B cell (primary cell): Measurements from ENCODE around the gene TBX10. TPM values are rescaled to one million over a fixed set of nuclear protein-coding genes. Genes with fewer than 3 reads are reported as not detected.
A peak's percentile ranks its signal among the peaks of the same experiment; 100 is the strongest.

Experiments
- ATAC-seq: fragments of 200-7000 bp; cut with Tn5 transposase; one replicate; pipeline ENCODE4 v1.10.0; 2021; ENCODE audit warnings: low read depth, mild to moderate bottlenecking, moderate number of reproducible peaks, moderate library complexity
- CTCF ChIA-PET: fragments of 350-600 bp; sonication (Branson Sonifier 250); formaldehyde crosslinking; loops from one replicate; lab custom pipeline; 2021; ENCODE audit warnings: antibody characterized with exemption, inconsistent platforms; lab: Charles Lee
- POLR2A ChIA-PET: fragments of 350-600 bp; sonication (Branson Sonifier 250); formaldehyde crosslinking; loops from one replicate; lab custom pipeline; 2021; ENCODE audit warnings: antibody characterized with exemption; lab: Charles Lee
- DNase-seq: peaks from one replicate; pipeline ENCODE4 v3.0.0; 2013
- H2AFZ ChIP-seq: 2 replicates; pipeline ENCODE4 v1.6.1; 2012; ENCODE audit warnings: mild to moderate bottlenecking, low read depth, low read length; ENCODE audit not compliant: insufficient read depth, poor library complexity, severe bottlenecking
- H3K27ac ChIP-seq, 2 donors: 1 replicate in 1 of 2; 2 replicates in 1 of 2; pipeline ENCODE4 v1.5.1; 2012 to 2013; ENCODE audit warnings: low read length in 2 of 2, mild to moderate bottlenecking in 2 of 2, moderate library complexity in 1 of 2
- H3K27me3 ChIP-seq, 4 experiments: fragments of 200-600 bp in 1 of 4; sonication (generic) in 1 of 4; replicated peaks in 1 of 4; 1 replicate in 2 of 4; 2 replicates in 2 of 4; pipeline versions ENCODE4 v1.6.1 to v1.7.0; 2013 to 2016; ENCODE audit warnings: low read length in 3 of 4, mild to moderate bottlenecking in 2 of 4, mixed read lengths in 1 of 4, moderate library complexity in 1 of 4; ENCODE audit not compliant: insufficient read depth in 4 of 4, control insufficient read depth in 3 of 4; ENCODE audit errors: control extremely low read depth in 1 of 4
- H3K36me3 ChIP-seq, 2 experiments: replicated peaks in 1 of 2; 1 replicate in 1 of 2; 2 replicates in 1 of 2; pipeline versions ENCODE4 v1.6.1 to v1.7.1; 2013; ENCODE audit warnings: low read length in 1 of 2; ENCODE audit not compliant: insufficient read depth in 2 of 2, control insufficient read depth in 1 of 2; ENCODE audit errors: control extremely low read depth in 1 of 2, extremely low read depth in 1 of 2
- H3K4me1 ChIP-seq, 2 donors: fragments of 200-600 bp in 1 of 2; sonication (generic) in 1 of 2; 1 replicate in 1 of 2; 2 replicates in 1 of 2; pipeline versions ENCODE4 v1.5.1 to v1.6.1; 2013 to 2017; ENCODE audit warnings: low read length in 2 of 2; ENCODE audit not compliant: control insufficient read depth in 2 of 2, insufficient read depth in 2 of 2
- H3K4me2 ChIP-seq: replicated peaks from 2 replicates; pipeline ENCODE3; 2012; ENCODE audit warnings: mild to moderate bottlenecking, low read depth, low read length; ENCODE audit not compliant: poor library complexity, severe bottlenecking
- H3K4me3 ChIP-seq, 5 experiments: fragments of 200-600 bp in 1 of 5; sonication (generic) in 1 of 5; 1 replicate in 3 of 5; 2 replicates in 2 of 5; pipeline versions ENCODE4 v1.5.1 to v1.7.0; 2011 to 2016; ENCODE audit warnings: low read length in 4 of 5, mild to moderate bottlenecking in 4 of 5, low read depth in 2 of 5, control low read depth in 1 of 5, moderate library complexity in 1 of 5; ENCODE audit not compliant: insufficient read depth in 1 of 5; ENCODE audit errors: control extremely low read depth in 1 of 5, extremely low read depth in 1 of 5
- H3K79me2 ChIP-seq: fragments of 200-600 bp; sonication (generic); one replicate; pipeline ENCODE4 v1.6.0; 2016; ENCODE audit warnings: low read length; ENCODE audit not compliant: control insufficient read depth, insufficient read depth
- H3K9ac ChIP-seq: fragments of 200-600 bp; sonication (generic); 2 replicates; pipeline ENCODE4 v1.6.1; 2017; ENCODE audit warnings: mild to moderate bottlenecking, low read length, moderate library complexity
- H3K9me3 ChIP-seq, 3 donors: one replicate each; pipeline versions ENCODE4 v1.6.1 to v1.7.1; 2013; ENCODE audit warnings: low read length in 2 of 3; ENCODE audit not compliant: control insufficient read depth in 2 of 3, insufficient read depth in 1 of 3; ENCODE audit errors: control extremely low read depth in 1 of 3
- H4K20me1 ChIP-seq: 2 replicates; pipeline ENCODE4 v1.6.0; 2012; ENCODE audit warnings: mild to moderate bottlenecking, low read length; ENCODE audit not compliant: insufficient read depth, control insufficient read depth, poor library complexity, severe bottlenecking
- H3K27ac Mint-ChIP-seq: one replicate; pipeline ENCODE4 v1.8.0; 2021; ENCODE audit warnings: mixed read lengths
- H3K27me3 Mint-ChIP-seq: one replicate; pipeline ENCODE4 v1.8.0; 2021; ENCODE audit warnings: mixed read lengths
- H3K4me1 Mint-ChIP-seq: one replicate; pipeline ENCODE4 v1.8.0; 2021; ENCODE audit warnings: mixed read lengths
- H3K4me3 Mint-ChIP-seq: one replicate; pipeline ENCODE4 v1.8.0; 2021; ENCODE audit warnings: mixed read lengths
- H3K9me3 Mint-ChIP-seq: one replicate; pipeline ENCODE4 v1.8.0; 2022; ENCODE audit warnings: mixed read lengths; ENCODE audit not compliant: insufficient read depth
- EZH2 ChIP-seq: IDR thresholded peaks from 2 replicates; pipeline ENCODE4 v1.6.1; 2012; ENCODE audit warnings: borderline replicate concordance, low read depth, mild to moderate bottlenecking, moderate library complexity, low read length; ENCODE audit not compliant: insufficient read depth, poor library complexity, severe bottlenecking
- WGBS: methylation state at CpG from one replicate; pipeline ENCODE4 v1.1.5; 2013; ENCODE audit warnings: missing lambda C conversion rate; ENCODE audit not compliant: insufficient coverage; 5-methylcytosine and 5-hydroxymethylcytosine counted together
- intact Hi-C: fragments of 100-400 bp; cut with micrococcal nuclease; formaldehyde crosslinking; loops from one replicate; pipeline ENCODE4 v1.10.0; 2022
- polyA plus RNA-seq: library from polyadenylated mRNA; depleted of rRNA; stranded (reverse); fragments of >200 nt; gene quantifications from 2 replicates; pipeline ENCODE4 v1.2.3, GENCODE V29; 2012
- total RNA-seq, 2 donors: library from RNA; stranded (reverse); fragments of 120-200 nt in 1 of 2; gene quantifications; 1 replicate in 1 of 2; 2 replicates in 1 of 2; pipeline versions ENCODE4 v1.2.3 to v1.2.4, GENCODE V29; 2013 to 2022
- TF ChIP-seq, protein P1 (sequence below): fragments of 200-600 bp; IDR thresholded peaks from one replicate; pipeline ENCODE4 v1.8.0; 2022; ENCODE audit warnings: antibody characterized with exemption, mild to moderate bottlenecking

The TBX10 gene
- total and polyA plus RNA-seq, 2 donors (not counting 1 experiment from before 2014, with no cell fraction given), result not detected

- no peak overlapping the region for H3K4me3 ChIP-seq
- no peak overlapping the region for H3K27ac ChIP-seq
- no peaks in the 10 kb centered on the region for H3K36me3 ChIP-seq
- ChIA-PET POLR2A (no interaction called here), CTCF (interaction anchor here (1.2 to 9.2 kb wide), 6 partner anchors 8 to 299 kb away, joined by 3 to 149 read pairs (median 28); partner anchors contain the start of gene NUDT8)
- intact Hi-C loops, result loop anchor here (5.0 kb wide), 1 partner anchor 32 kb away; no protein-coding TSS in a partner anchor
- peak overlapping the region; percentile 79 for H3K4me2 ChIP-seq
- no peak overlapping the region for H2AFZ ChIP-seq
- no peak for TF ChIP-seq EZH2
- TF ChIP-seq, protein P1, sequence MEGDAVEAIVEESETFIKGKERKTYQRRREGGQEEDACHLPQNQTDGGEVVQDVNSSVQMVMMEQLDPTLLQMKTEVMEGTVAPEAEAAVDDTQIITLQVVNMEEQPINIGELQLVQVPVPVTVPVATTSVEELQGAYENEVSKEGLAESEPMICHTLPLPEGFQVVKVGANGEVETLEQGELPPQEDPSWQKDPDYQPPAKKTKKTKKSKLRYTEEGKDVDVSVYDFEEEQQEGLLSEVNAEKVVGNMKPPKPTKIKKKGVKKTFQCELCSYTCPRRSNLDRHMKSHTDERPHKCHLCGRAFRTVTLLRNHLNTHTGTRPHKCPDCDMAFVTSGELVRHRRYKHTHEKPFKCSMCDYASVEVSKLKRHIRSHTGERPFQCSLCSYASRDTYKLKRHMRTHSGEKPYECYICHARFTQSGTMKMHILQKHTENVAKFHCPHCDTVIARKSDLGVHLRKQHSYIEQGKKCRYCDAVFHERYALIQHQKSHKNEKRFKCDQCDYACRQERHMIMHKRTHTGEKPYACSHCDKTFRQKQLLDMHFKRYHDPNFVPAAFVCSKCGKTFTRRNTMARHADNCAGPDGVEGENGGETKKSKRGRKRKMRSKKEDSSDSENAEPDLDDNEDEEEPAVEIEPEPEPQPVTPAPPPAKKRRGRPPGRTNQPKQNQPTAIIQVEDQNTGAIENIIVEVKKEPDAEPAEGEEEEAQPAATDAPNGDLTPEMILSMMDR, result no peak
- peaks cover 54% of the 10 kb centered on the region for H3K4me1 Mint-ChIP-seq
- no peaks in the 10 kb centered on the region for H3K9me3 Mint-ChIP-seq
- H3K9ac ChIP-seq, result no peak overlapping the region
- WGBS, result 77% methylated on average over 16 of the region's 22 CpGs
- H3K79me2 ChIP-seq, result no peaks in the 10 kb centered on the region
- no peak overlapping the region for H3K4me3 Mint-ChIP-seq
- no peaks in the 10 kb centered on the region for H4K20me1 ChIP-seq
- H3K27me3 Mint-ChIP-seq, result peaks cover 4% of the 10 kb centered on the region
- ATAC-seq, result no peak
- peaks cover 0 to 13% (median under 1%) of the 10 kb centered on the region in 4 experiments for H3K27me3 ChIP-seq
- peak; percentile 38 for DNase-seq
- peaks cover 0 to 30% (median 5%) of the 10 kb centered on the region in 3 donors for H3K9me3 ChIP-seq
- no peak overlapping the region for H3K27ac Mint-ChIP-seq
- peaks cover 62 to 65% of the 10 kb centered on the region in 2 donors for H3K4me1 ChIP-seq
These were observed 5.2 kb upstream of the TBX10 start for GRCh38 chr11:67644472-67645418.
